GM19025 (cell line): ENCODE data around the gene WWC2.
"Not testable (repeated sequence)": the region's sequence is repeated elsewhere in the genome, so short reads cannot be mapped to it uniquely, and the experiment has no call there.

Experiments
- ATAC-seq: cut with Tn5 transposase; IDR thresholded peaks from one replicate; pipeline ENCODE4 v1.9.1; 2021; ENCODE audit warnings: mild to moderate bottlenecking, low read depth, moderate library complexity; ENCODE audit not compliant: unreplicated experiment

Gene WWC2

DNA sequence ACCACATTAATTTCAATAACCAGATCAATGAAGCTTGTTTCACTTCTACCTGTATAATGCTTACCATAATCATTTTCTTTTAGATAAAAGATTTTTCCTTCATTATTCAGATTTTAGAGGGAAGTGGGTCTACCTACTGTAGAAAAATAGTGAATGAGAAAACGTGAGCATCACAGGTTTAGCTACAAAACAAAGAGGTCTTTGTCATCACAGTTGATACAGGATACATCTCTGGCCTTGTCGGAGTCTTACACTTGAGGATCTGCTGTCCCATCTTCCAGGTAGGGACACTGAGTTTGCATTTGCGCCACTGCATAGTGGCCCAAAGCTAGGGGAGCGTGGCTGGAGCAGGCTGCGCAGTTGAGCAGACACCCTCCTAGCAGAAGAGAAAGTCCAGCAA is 222.5 kb downstream of the WWC2 start:
- ATAC-seq = no peak

DNA sequence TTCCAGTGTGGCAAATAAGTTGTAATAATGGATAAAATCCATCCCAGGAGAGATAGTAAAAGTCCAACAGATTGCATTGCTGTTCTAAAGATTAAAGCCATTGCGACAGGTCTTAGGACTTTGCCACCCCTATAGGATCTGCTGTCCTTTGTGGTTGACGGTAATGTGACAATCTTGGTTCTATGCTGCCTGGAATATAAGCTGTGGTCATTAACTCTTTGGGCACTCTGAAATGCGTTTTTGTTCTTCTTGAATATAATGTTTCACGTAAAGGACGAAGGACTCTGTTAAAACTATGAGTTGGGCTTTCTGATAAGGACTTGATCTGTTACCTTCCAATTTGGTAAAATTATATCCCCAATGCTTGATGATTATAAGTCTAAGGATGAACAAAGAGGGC is 223.3 kb downstream of the WWC2 start, which contains the start of gene CLDN24:
TSS of gene CLDN24 (minus strand) at position 101 of the 400 bp plus-strand sequence. CDS start at position 101, 0 bp downstream.
- no peak for ATAC-seq

GRCh38 chr4:183323295-183323694 is 224.2 kb downstream of the WWC2 start:
- no peak for ATAC-seq

DNA sequence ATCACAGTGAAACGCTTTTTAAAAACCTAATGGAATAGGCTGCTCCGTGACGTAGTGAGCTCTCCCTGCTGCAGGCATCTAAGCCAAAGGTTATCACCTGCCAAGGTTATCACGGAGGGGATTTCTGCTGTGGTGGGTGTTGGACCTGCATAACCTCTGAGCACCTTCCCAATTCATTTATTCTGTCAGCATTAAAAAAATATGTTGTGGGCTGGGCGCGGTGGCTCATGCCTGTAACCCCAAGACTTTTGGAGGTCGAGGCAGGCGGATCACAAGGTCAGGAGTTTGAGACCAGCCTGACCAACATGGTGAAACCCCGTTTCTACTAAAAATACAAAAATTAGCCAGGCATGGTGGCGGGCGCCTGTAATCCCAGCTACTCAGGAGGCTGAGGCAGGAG is 225.0 kb downstream of the WWC2 start:
- not testable (repeated sequence) for ATAC-seq

DNA sequence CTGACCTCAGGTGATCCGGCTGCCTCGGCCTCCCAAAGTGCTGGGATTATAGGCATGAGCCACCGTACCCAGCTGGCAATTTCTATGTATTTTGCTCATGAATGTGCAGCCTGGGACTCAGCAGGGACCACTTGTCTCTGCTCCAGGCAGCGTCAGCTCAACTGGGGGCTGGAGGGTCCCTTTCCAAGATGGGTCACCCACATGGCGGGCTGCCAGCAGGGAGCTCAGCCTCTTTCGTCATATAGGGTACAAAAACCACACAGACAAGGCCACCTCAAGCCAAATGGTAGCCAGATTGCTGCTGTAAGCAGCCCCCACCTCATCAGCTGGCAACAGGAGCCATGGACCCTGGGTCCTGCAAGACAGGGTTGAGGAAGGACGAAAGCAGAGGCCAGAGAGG is 225.6 kb downstream of the WWC2 start:
- no peak for ATAC-seq

DNA sequence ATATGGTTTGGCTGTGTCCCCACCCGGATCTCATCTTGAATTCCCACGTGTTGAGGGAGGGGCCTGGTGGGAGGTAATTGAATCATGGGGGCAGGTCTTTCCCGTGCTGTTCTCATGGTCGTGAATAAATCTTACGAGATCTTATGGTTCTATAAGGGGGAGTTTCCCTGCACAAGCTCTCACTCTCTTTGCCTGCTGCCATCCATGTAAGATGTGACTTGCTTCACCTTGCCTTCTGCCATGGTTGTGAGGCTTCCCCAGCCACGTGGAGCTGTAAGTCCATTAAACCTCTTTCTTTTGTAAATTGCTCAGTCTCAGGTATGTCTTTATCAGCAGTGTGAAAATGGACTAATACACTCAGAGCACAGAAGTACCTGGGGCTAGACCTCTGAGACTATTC is 227.3 kb downstream of the WWC2 start:
- ATAC-seq = not testable (repeated sequence)

DNA sequence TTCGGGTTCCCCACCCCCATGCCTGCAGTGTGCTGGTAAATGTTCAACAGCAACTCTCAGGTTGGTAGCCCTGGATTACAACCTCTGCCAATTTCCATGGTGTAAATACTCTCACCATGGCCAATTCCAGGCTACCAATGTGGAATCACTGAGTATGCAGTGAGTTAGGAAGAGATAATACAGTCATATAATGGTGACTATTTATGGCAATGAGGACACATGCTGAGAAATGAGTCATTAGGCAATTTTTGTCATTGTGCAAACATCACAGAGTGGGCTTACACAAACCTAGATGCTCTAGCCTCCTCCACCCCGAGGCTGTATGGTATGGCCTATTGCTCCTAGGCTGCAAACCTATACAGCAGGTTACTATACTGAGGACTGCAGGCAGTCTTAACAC is 227.8 kb downstream of the WWC2 start:
- no peak for ATAC-seq

DNA sequence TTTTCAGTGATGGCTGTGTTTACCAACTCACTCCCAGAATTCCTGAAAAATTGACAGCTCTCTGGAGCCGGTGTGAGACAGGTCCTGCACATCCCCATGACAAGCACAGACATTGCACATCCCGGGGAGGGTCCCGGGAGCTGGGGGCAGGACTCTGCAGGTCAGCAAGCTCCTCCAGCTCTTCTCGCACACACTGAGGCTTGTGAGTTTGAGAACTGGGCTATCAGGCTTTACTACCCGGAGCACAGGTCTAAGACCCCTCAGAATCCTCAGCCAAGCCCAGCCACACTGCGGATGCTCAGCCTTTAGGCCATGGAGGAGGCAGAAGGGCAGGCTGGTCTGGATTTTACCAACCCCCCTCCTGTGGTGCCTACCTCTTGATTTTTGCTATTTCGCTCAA is 228.8 kb downstream of the WWC2 start:
- ATAC-seq = no peak

DNA sequence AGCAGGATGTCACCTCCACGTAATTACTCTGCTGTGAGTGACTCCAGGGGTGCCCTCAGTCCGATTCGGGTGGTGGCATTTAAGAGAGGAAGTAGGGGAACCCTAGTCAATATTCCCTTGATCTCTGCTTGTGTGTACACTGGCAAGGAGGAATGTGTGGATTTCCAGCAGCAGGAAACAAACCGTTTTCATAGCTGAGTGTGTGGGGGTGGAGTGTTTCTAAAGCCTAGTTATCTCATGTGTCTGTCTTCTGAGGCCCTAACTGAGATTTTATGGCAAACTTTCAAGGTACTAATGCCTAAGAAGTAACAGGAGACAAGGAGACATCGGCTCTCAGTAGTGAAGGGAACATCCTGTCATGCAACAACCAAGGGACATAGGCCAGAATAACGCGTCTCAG is 229.8 kb downstream of the WWC2 start:
- ATAC-seq = no peak

DNA sequence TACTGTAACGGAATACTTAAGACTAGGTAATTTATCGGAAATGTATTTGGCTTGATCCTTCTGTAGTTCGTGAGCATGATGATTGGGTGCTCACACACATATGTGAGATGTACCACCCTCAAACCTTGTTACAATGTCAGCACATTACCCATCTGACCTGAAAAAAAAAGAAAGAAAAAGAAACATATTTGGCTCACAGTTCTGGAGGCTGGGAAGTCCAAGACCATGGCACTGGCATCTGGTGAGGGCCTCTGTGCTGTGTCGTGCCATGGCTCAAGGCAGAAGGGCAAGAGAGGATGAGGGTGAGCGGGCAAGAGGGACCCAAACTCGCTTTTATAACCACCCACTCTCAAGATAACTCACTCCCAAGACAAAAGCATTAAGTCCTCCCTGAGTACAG is 230.2 kb downstream of the WWC2 start:
- no peak for ATAC-seq

DNA sequence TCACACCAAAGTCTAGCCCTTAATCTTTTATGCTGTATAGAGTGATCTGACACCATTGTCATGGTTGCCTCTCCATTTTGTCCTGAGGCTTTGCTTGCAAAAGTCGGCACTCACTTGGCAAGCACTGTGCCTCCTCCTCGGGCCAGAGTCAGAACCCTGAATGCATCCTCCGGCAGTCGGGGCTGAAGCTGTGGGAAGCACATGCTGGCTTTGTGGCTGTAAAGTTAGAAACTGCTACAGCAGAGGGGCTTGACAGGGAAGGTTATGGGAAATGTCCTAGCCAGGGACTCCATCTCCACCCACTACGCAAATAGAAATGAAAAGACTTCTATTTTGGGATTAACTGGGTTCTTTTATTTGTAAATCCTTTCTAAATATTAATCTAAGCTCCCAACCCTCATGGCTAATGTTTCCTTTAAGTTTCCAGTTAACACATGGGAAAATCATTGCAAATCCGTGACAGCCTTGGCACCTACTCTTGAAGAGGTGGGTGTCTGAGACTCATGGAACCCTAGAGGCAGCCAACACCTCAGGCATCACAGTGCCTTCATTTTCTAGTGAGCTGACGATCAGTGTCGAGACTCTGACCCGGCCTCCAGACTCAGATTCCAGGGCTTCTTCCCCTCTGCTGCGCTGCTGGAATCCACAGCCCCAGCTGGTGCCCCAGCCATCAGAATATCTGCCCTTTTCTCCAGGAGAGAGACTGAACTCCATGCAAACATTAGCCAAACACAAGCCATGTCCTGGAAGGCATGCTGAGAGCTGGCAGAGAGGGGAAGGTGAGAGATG is 231.1 kb downstream of the WWC2 start:
- no peak for ATAC-seq

- ATAC-seq = no peak
These were observed 231.8 kb downstream of the WWC2 start for GRCh38 chr4:183330841-183331240.

DNA sequence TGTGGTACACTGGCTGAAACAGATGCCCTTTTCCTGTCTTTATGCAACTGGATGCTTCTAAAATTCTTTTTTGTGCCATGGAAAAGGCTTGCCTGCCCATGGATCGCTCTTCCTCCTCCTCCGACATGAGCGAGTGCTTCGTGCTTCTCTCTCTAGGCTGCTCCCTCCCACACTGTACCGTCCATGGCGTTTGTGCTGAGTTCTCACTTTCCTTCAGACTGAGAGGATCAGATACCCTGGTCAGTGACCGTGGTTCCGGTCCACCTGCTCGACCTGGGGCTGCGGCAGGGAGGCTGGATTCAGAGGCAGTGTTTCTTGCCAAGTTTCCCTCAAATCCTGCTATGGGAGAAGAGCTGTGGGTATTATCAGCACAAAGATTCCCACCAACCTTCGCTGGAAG is 233.4 kb downstream of the WWC2 start:
- no peak for ATAC-seq

- no peak for ATAC-seq
These were observed 234.1 kb downstream of the WWC2 start for GRCh38 chr4:183333202-183333601.

GRCh38 chr4:183333983-183334382 is 234.9 kb downstream of the WWC2 start:
- ATAC-seq = no peak

GRCh38 chr4:183335369-183335940 is 236.4 kb downstream of the WWC2 start:
- ATAC-seq = no peak

DNA sequence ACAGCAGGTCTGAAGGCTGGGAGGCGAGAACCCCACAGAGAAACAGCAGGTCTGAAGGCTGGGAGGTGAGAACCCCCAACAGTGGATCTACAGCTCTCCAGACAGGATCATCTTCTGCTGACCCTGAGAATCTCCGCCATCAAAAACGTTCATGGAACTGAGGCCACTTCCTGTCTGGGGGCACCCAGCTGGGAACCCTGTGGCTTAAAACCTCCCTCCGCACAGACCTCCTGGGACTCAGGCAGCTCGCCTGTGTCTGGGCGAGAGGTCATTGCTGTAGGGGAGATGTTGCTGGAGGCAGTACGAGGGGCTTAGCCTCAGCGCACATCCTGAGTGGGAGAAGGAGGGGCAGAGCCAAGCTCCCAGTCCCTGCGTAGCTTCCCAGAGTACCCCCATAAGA is 238.3 kb downstream of the WWC2 start:
- ATAC-seq = no peak

DNA sequence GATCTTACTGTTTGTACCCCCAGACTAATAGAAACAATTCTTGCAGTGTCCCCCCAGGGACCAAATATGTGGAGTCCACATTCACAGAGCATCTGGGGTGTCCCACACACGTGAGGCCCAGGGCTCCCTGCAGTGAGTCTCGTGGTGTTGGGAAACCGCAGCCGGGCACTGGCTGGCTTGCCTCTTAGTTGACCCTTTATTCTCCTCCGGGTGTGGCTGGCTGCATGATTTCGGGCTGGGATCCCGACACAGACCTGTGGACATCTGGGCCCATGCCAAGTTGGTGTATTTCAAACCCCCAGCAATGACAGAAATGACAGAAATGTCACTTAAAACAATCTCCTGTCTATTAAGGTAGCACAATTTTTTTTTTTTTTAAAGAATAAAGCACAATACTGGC is 238.8 kb downstream of the WWC2 start:
- ATAC-seq = no peak

GRCh38 chr4:183342541-183343533 is 243.8 kb downstream of the WWC2 start:
- ATAC-seq = no peak

GRCh38 chr4:183343730-183344129 is 244.7 kb downstream of the WWC2 start:
- ATAC-seq = no peak
